GM12878 (cell line): ENCODE results near the gene ARHGAP30. TPM values are rescaled to one million over a fixed set of nuclear protein-coding genes. Genes with fewer than 3 reads are reported as not detected.
A peak's percentile ranks its signal among the peaks of the same experiment; 100 is the strongest.

Source experiments
- ATF3 ChIP-seq: IDR thresholded peaks from 2 replicates; pipeline ENCODE4 v1.6.1; 2011; ENCODE audit warnings: low read depth, mild to moderate bottlenecking, low read length, moderate library complexity, borderline replicate concordance; ENCODE audit errors: extremely low read depth
- BCL11A ChIP-seq: IDR thresholded peaks from 2 replicates; pipeline ENCODE4 v1.6.1; 2011; ENCODE audit warnings: low read depth, low read length
- CTCF ChIP-seq, 3 experiments: IDR thresholded peaks in 2 of 3; conservative IDR thresholded peaks in 1 of 3; 2 replicates each; pipeline ENCODE4 v1.5.1; 2011; ENCODE audit warnings: low read depth in 3 of 3, low read length in 3 of 3, mild to moderate bottlenecking in 3 of 3, control low read depth in 2 of 3, moderate library complexity in 2 of 3, inconsistent platforms in 1 of 3, mixed read lengths in 1 of 3; ENCODE audit not compliant: control insufficient read depth in 2 of 3, insufficient read depth in 1 of 3; ENCODE audit errors: extremely low read depth in 1 of 3
- ETV6 ChIP-seq, 2 experiments: fragments of 450-650 bp in 1 of 2; IDR thresholded peaks in 1 of 2; conservative IDR thresholded peaks in 1 of 2; 2 replicates each; pipeline ENCODE4 v1.6.1; 2014; ENCODE audit warnings: antibody characterized with exemption in 1 of 2, borderline replicate concordance in 1 of 2, low read depth in 1 of 2, mild to moderate bottlenecking in 1 of 2, moderate library complexity in 1 of 2
- IKZF1 ChIP-seq: fragments of 450-650 bp; conservative IDR thresholded peaks from 2 replicates; pipeline ENCODE4 v1.6.1; 2017; ENCODE audit warnings: antibody characterized with exemption, mild to moderate bottlenecking
- NR2F1 ChIP-seq: fragments of 450-650 bp; conservative IDR thresholded peaks from 2 replicates; pipeline ENCODE4 v1.6.1; 2017; ENCODE audit warnings: mild to moderate bottlenecking
- PAX8 ChIP-seq: fragments of 450-650 bp; IDR thresholded peaks from 2 replicates; pipeline ENCODE4 v1.6.1; 2017; ENCODE audit warnings: mild to moderate bottlenecking, moderate library complexity
- RAD51 ChIP-seq: fragments of 450-650 bp; IDR thresholded peaks from 2 replicates; pipeline ENCODE4 v1.6.1; 2016; ENCODE audit warnings: moderate library complexity, mild to moderate bottlenecking, inconsistent platforms
- RCOR1 ChIP-seq: conservative IDR thresholded peaks from 2 replicates; pipeline ENCODE4 v1.6.1; 2012; ENCODE audit warnings: low read depth, low read length, improper control_type of control experiment
- STAT1 ChIP-seq: fragments of 450-650 bp; conservative IDR thresholded peaks from 2 replicates; pipeline ENCODE4 v1.6.1; 2014; ENCODE audit warnings: antibody characterized with exemption, mild to moderate bottlenecking
- SUZ12 ChIP-seq: fragments of 200-600 bp; sonication (generic); IDR thresholded peaks from one replicate; pipeline ENCODE4 v1.6.1; 2018; ENCODE audit warnings: antibody characterized with exemption, mild to moderate bottlenecking; ENCODE audit not compliant: unreplicated experiment
- ZNF24 ChIP-seq: fragments of 450-650 bp; IDR thresholded peaks from 2 replicates; pipeline ENCODE4 v1.6.1; 2017; ENCODE audit warnings: antibody characterized with exemption, mild to moderate bottlenecking
- polyA plus RNA-seq, 11 experiments: library from polyadenylated mRNA; depleted of rRNA in 4 of 11; unstranded in 6 of 11; stranded (reverse) in 5 of 11; fragments of >200 nt; fragmentation: Nextera tagmentation in 4 of 11; fragmentation: Illumina TruSeq in 1 of 11; extraction: Ambion mirVana in 4 of 11; extraction: Trizol in 1 of 11; gene quantifications; 1 replicate in 1 of 11; 2 replicates in 10 of 11; pipeline versions ENCODE4 v1.2.1 to v1.2.3, GENCODE V29; 2011 to 2016; ENCODE audit warnings: inconsistent platforms in 2 of 11, missing spikeins in 2 of 11, low read depth in 1 of 11
- total RNA-seq, 4 experiments: library from RNA; depleted of rRNA in 3 of 4; stranded (reverse); fragments of >200 nt in 3 of 4; fragmentation: Illumina TruSeq in 1 of 4; extraction: Trizol in 1 of 4; gene quantifications; 2 replicates each; pipeline versions ENCODE4 v1.2.1 to v1.2.3, GENCODE V29; 2013 to 2021
- TF ChIP-seq, protein P1 (sequence below): IDR thresholded peaks from 2 replicates; pipeline ENCODE4 v1.6.1; 2011; ENCODE audit warnings: borderline replicate concordance, low read depth, mild to moderate bottlenecking, moderate library complexity, mixed read lengths, low read length; ENCODE audit not compliant: insufficient read depth; ENCODE audit errors: extremely low read length
- TF ChIP-seq, protein P2 (sequence below): fragments of 150-350 bp; IDR thresholded peaks from 2 replicates; pipeline ENCODE4 v1.6.1; 2014; ENCODE audit warnings: mild to moderate bottlenecking, low read depth, low read length
- TF ChIP-seq, protein P3 (sequence below): fragments of 450-650 bp; formaldehyde crosslinking; IDR thresholded peaks from 2 replicates; pipeline ENCODE4 v1.5.0; 2022; ENCODE audit warnings: mild to moderate bottlenecking, missing genetic modification characterization
- TF ChIP-seq, protein P4 (sequence below): fragments of 450-650 bp; IDR thresholded peaks from 2 replicates; pipeline ENCODE4 v1.6.1; 2017; ENCODE audit warnings: mild to moderate bottlenecking, low read depth, inconsistent platforms; ENCODE audit not compliant: poor library complexity, severe bottlenecking

ARHGAP30 gene
- total and polyA plus RNA-seq, 10 of the 15 experiments (the other 5 are each of a cell fraction or from before 2014, with no cell fraction given) = 12.9 to 143 (median 76.3) TPM

DNA sequence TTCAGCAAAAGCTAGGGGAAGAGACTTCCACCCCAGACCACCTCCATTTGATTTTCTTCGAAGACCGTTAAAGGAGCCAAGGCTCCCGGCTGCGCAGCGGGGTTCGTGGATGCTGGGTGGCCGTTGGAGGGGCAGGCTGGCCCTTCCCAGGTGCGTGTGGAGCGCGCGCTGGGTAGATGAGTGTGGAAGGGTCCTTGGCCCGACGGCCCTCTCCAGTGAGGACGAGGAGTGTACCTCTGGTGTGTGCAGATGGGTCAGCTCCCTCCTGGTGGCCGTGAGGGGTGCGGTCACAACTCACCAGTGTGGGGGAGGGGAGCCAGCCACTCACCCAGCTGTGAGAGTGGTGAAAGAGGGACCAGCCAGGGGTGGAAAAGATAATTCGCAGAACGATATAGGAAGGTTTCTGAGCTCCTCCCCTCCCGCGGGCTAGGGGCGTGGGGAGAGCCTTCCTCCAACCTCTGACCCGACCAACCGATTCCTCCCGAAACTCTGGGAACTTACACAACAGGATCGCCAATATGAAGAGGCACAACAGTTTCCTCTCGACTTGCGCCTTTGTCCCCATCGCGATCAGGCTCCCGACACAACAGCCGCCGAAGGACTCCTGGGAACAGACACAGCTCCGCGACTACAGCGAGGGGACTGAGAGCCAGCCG lies 49.1 kb downstream of the ARHGAP30 start, which contains the start of gene F11R (continued):
- TF ChIP-seq, protein P1, sequence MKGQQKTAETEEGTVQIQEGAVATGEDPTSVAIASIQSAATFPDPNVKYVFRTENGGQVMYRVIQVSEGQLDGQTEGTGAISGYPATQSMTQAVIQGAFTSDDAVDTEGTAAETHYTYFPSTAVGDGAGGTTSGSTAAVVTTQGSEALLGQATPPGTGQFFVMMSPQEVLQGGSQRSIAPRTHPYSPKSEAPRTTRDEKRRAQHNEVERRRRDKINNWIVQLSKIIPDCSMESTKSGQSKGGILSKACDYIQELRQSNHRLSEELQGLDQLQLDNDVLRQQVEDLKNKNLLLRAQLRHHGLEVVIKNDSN = no peak
- TF ChIP-seq BCL11A = no peak
- TF ChIP-seq, protein P2, sequence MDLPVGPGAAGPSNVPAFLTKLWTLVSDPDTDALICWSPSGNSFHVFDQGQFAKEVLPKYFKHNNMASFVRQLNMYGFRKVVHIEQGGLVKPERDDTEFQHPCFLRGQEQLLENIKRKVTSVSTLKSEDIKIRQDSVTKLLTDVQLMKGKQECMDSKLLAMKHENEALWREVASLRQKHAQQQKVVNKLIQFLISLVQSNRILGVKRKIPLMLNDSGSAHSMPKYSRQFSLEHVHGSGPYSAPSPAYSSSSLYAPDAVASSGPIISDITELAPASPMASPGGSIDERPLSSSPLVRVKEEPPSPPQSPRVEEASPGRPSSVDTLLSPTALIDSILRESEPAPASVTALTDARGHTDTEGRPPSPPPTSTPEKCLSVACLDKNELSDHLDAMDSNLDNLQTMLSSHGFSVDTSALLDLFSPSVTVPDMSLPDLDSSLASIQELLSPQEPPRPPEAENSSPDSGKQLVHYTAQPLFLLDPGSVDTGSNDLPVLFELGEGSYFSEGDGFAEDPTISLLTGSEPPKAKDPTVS = no peak
- 0 out of 2 replicates have a peak, but pooled peaks have one; percentile 17 for TF ChIP-seq STAT1
- peak; percentile 29 for TF ChIP-seq IKZF1
- TF ChIP-seq NR2F1 = peak; percentile 61; the same call in 1 of the 2 replicates
- no peak for TF ChIP-seq SUZ12
- TF ChIP-seq, protein P3, sequence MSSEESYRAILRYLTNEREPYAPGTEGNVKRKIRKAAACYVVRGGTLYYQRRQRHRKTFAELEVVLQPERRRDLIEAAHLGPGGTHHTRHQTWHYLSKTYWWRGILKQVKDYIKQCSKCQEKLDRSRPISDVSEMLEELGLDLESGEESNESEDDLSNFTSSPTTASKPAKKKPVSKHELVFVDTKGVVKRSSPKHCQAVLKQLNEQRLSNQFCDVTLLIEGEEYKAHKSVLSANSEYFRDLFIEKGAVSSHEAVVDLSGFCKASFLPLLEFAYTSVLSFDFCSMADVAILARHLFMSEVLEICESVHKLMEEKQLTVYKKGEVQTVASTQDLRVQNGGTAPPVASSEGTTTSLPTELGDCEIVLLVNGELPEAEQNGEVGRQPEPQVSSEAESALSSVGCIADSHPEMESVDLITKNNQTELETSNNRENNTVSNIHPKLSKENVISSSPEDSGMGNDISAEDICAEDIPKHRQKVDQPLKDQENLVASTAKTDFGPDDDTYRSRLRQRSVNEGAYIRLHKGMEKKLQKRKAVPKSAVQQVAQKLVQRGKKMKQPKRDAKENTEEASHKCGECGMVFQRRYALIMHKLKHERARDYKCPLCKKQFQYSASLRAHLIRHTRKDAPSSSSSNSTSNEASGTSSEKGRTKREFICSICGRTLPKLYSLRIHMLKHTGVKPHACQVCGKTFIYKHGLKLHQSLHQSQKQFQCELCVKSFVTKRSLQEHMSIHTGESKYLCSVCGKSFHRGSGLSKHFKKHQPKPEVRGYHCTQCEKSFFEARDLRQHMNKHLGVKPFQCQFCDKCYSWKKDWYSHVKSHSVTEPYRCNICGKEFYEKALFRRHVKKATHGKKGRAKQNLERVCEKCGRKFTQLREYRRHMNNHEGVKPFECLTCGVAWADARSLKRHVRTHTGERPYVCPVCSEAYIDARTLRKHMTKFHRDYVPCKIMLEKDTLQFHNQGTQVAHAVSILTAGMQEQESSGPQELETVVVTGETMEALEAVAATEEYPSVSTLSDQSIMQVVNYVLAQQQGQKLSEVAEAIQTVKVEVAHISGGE (CRISPR knock-in tag) = no peak
- TF ChIP-seq ATF3 = no peak
- TF ChIP-seq RAD51 = no peak
- TF ChIP-seq ZNF24 = no peak
- TF ChIP-seq RCOR1 = no peak
- TF ChIP-seq ETV6 (conservative IDR thresholded peaks at IDR 0.05 in 1 of 2, IDR thresholded peaks at IDR 0.05 in 1 of 2; ENCODE audit: borderline replicate concordance in 1 of 2, low read depth in 1 of 2) = no peak
- no peak for TF ChIP-seq PAX8
- peak in 1 of 3 experiments; percentile 15; a peak in 2 of 6 replicates for TF ChIP-seq CTCF (IDR thresholded peaks at IDR 0.05 in 2 of 3, conservative IDR thresholded peaks at IDR 0.05 in 1 of 3; ENCODE audit: control insufficient read depth in 2 of 3, extremely low read depth in 1 of 3, insufficient read depth in 1 of 3, low read depth in 3 of 3, low read length in 3 of 3)
- TF ChIP-seq, protein P4, sequence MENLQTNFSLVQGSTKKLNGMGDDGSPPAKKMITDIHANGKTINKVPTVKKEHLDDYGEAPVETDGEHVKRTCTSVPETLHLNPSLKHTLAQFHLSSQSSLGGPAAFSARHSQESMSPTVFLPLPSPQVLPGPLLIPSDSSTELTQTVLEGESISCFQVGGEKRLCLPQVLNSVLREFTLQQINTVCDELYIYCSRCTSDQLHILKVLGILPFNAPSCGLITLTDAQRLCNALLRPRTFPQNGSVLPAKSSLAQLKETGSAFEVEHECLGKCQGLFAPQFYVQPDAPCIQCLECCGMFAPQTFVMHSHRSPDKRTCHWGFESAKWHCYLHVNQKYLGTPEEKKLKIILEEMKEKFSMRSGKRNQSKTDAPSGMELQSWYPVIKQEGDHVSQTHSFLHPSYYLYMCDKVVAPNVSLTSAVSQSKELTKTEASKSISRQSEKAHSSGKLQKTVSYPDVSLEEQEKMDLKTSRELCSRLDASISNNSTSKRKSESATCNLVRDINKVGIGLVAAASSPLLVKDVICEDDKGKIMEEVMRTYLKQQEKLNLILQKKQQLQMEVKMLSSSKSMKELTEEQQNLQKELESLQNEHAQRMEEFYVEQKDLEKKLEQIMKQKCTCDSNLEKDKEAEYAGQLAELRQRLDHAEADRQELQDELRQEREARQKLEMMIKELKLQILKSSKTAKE = no peak
